NCI-H1417 treated with DMSO at 0.1 percent for 48 hours (cell line): ENCODE results near the gene TBL2.
"Not testable (repeated sequence)": the region's sequence is repeated elsewhere in the genome, so short reads cannot be mapped to it uniquely, and the experiment has no call there.

Experiments
- DNase-seq: peaks from one replicate; lab custom pipeline; 2025; lab: John Stamatoyannopoulos, UW

Gene TBL2

GRCh38 chr7:73535918-73536317, 42.5 kb downstream of the TBL2 start:
- DNase-seq: not testable (repeated sequence)

GRCh38 chr7:73533742-73534141, 44.6 kb downstream of the TBL2 start:
- no peak for DNase-seq

GRCh38 chr7:73532224-73532623, 46.2 kb downstream of the TBL2 start:
- no peak for DNase-seq

GRCh38 chr7:73530800-73531199, 47.6 kb downstream of the TBL2 start:
- no peak for DNase-seq

GRCh38 chr7:73526896-73527821, 51.2 kb downstream of the TBL2 start:
- peak; percentile 38 for DNase-seq

GRCh38 chr7:73526158-73526494, 52.3 kb downstream of the TBL2 start:
- DNase-seq: not testable (repeated sequence)

- DNase-seq: peak; percentile 97
Observed at GRCh38 chr7:73522105-73522872, 56.1 kb downstream of the TBL2 start, which contains the start of gene BAZ1B. BAZ1B (minus strand) TSS chr7:73522293; CDS start chr7:73521933, 360 bp downstream.

- no peak for DNase-seq
Observed at GRCh38 chr7:73521636-73522104, 56.7 kb downstream of the TBL2 start.

GRCh38 chr7:73520673-73521635, 57.4 kb downstream of the TBL2 start:
- no peak for DNase-seq

GRCh38 chr7:73519867-73520672, 58.3 kb downstream of the TBL2 start:
- no peak for DNase-seq

- no peak for DNase-seq
Observed at GRCh38 chr7:73518470-73518869, 59.9 kb downstream of the TBL2 start.
